ENCODE data around the gene RPS5.

- TF ChIP-seq CTCF (conservative IDR thresholded peaks at IDR 0.05) = no peak
- TF ChIP-seq ZFX (IDR thresholded peaks at IDR 0.05) = peak; percentile 35; the same call in 1 of the 2 replicates
These were observed 39.8 kb upstream of the RPS5 start for GRCh38 chr19:58346961-58347929.
